ENCODE measurements around the gene EPHA6.

- TF ChIP-seq CTCF (IDR thresholded peaks at IDR 0.05) (no peak), POLR2A (IDR thresholded peaks at IDR 0.05) (no peak), EP300 (IDR thresholded peaks at IDR 0.05) (no peak)
These were observed 181.6 kb downstream of the EPHA6 start for GRCh38 chr3:96996009-96996408.
